K562 (cell line): ENCODE data around the gene ZNF410. TPM values are rescaled to one million over a fixed set of nuclear protein-coding genes. Genes with fewer than 3 reads are reported as not detected.

ENCODE experiments used
- ATAC-seq: fragments of 200-7000 bp; cut with Tn5 transposase; 3 replicates; pipeline ENCODE4 v1.9.1; 2020; ENCODE audit warnings: moderate library complexity
- BruUV-seq: library from RNA; stranded (reverse); fragments of 400-500 nt; replicated peaks from 2 replicates; lab custom pipeline; 2021; lab: Mats Ljungman, UMichigan
- CTCF ChIA-PET: fragments of 300-600 bp; formaldehyde crosslinking; extraction: SDS; loops from one replicate; lab custom pipeline; 2021; ENCODE audit warnings: low intra/inter-chr PET ratio; lab: Yijun Ruan, JAX
- POLR2A ChIA-PET: fragments of 300-600, 350-650 bp; sonication (Branson Sonifier 250); formaldehyde crosslinking; extraction: SDS; loops from one replicate; lab custom pipeline; 2021; ENCODE audit warnings: antibody characterized with exemption, inconsistent platforms; lab: Yijun Ruan, JAX
- DNase-seq, 4 experiments: peaks; one replicate each; pipeline versions ENCODE4 v3.0.0 to v3.0.0-alpha.2; 2011 to 2018; ENCODE audit warnings: low spot score in 3 of 4, mixed read lengths in 3 of 4; ENCODE audit errors: extremely low read depth in 1 of 4
- FAIRE-seq: peaks from 2 replicates; lab custom pipeline; 2011; peaks lifted over from hg19 to GRCh38; lab: Jason Lieb, UNC
- H2AFZ ChIP-seq: 2 replicates; pipeline ENCODE4 v1.6.0; 2011; ENCODE audit warnings: low read depth, low read length, control low read depth, inconsistent platforms
- H3K27ac ChIP-seq: fragments of 200-600 bp; 3 replicates; pipeline ENCODE4 v1.8.0; 2011; ENCODE audit warnings: low read depth, mild to moderate bottlenecking, control low read depth, inconsistent platforms, low read length, moderate library complexity, mixed read lengths; ENCODE audit errors: extremely low read depth
- H3K27me3 ChIP-seq, 2 experiments: fragments of 300-600 bp in 1 of 2; 2 replicates in 1 of 2; 3 replicates in 1 of 2; pipeline versions ENCODE4 v1.6.0 to v1.8.0; 2011; ENCODE audit warnings: inconsistent platforms in 2 of 2, low read length in 2 of 2, mild to moderate bottlenecking in 1 of 2, mixed read lengths in 1 of 2, moderate library complexity in 1 of 2; ENCODE audit not compliant: control insufficient read depth in 2 of 2, insufficient read depth in 2 of 2
- H3K36me3 ChIP-seq: fragments of 300-600 bp; 3 replicates; pipeline ENCODE4 v1.8.0; 2011; ENCODE audit warnings: mild to moderate bottlenecking, low read length, inconsistent platforms; ENCODE audit not compliant: control insufficient read depth, insufficient read depth
- H3K4me1 ChIP-seq, 2 experiments: fragments of 200-600 bp in 1 of 2; replicated peaks in 1 of 2; 2 replicates in 1 of 2; 3 replicates in 1 of 2; pipeline versions ENCODE4 v1.5.1 to v1.8.0; 2011; ENCODE audit warnings: inconsistent platforms in 2 of 2, low read length in 2 of 2, mild to moderate bottlenecking in 1 of 2, mixed read lengths in 1 of 2, moderate library complexity in 1 of 2; ENCODE audit not compliant: control insufficient read depth in 2 of 2, insufficient read depth in 2 of 2
- H3K4me2 ChIP-seq: 2 replicates; pipeline ENCODE4 v1.6.1; 2011; ENCODE audit warnings: low read length, control low read depth, inconsistent platforms, mixed read lengths; ENCODE audit not compliant: insufficient read depth
- H3K4me3 ChIP-seq: fragments of 200-600 bp; sonication (generic), shearing (Covaris generic); 2 replicates; pipeline ENCODE4 v1.5.1; 2016; ENCODE audit warnings: control low read depth, inconsistent platforms
- H3K79me2 ChIP-seq: fragments of 200-600 bp; 3 replicates; pipeline ENCODE4 v1.8.0; 2011; ENCODE audit warnings: low read length, inconsistent platforms; ENCODE audit not compliant: control insufficient read depth, insufficient read depth
- H3K9ac ChIP-seq, 2 experiments: 2 replicates each; pipeline versions ENCODE4 v1.6.0 to v1.6.1; 2011; ENCODE audit warnings: low read depth in 2 of 2, low read length in 2 of 2, control low read depth in 1 of 2, inconsistent platforms in 1 of 2, mild to moderate bottlenecking in 1 of 2, mixed read lengths in 1 of 2; ENCODE audit not compliant: insufficient read depth in 1 of 2
- H3K9me1 ChIP-seq: one replicate; pipeline ENCODE4 v1.6.0; 2011; ENCODE audit warnings: inconsistent platforms, mild to moderate bottlenecking, low read length, moderate library complexity; ENCODE audit not compliant: control insufficient read depth, insufficient read depth
- H3K9me3 ChIP-seq: replicated peaks from 2 replicates; pipeline ENCODE4 v1.5.1; 2011; ENCODE audit warnings: low read depth, low read length, inconsistent platforms; ENCODE audit not compliant: control insufficient read depth, insufficient read depth
- H4K20me1 ChIP-seq: replicated peaks from 2 replicates; pipeline ENCODE4 v1.6.1; 2011; ENCODE audit warnings: low read length, inconsistent platforms, mixed read lengths; ENCODE audit not compliant: control insufficient read depth, insufficient read depth
- ARNT ChIP-seq, 2 experiments: fragments of 450-650 bp; IDR thresholded peaks; 2 replicates each; pipeline ENCODE4 v1.6.1; 2016; ENCODE audit warnings: mild to moderate bottlenecking in 1 of 2
- CEBPB ChIP-seq: fragments of 450-650 bp; IDR thresholded peaks from 2 replicates; pipeline ENCODE4 v1.6.1; 2016; ENCODE audit warnings: missing genetic modification characterization, missing compliant biosample characterization
- HNRNPK ChIP-seq: fragments of 200-400 bp; formaldehyde crosslinking; IDR thresholded peaks from one replicate; pipeline ENCODE4 v1.6.1; 2018; ENCODE audit warnings: mild to moderate bottlenecking, low read depth, low read length; ENCODE audit not compliant: poor library complexity, severe bottlenecking
- ILF3 ChIP-seq: fragments of 450-650 bp; IDR thresholded peaks from 2 replicates; pipeline ENCODE4 v1.6.1; 2018; ENCODE audit warnings: antibody characterized with exemption, mild to moderate bottlenecking, moderate library complexity, borderline replicate concordance
- KLF1 ChIP-seq: fragments of 450-650 bp; IDR thresholded peaks from 2 replicates; pipeline ENCODE4 v1.6.1; 2016; ENCODE audit warnings: missing genetic modification characterization, missing compliant biosample characterization
- MED1 ChIP-seq: sonication (generic); formaldehyde crosslinking; IDR thresholded peaks from 2 replicates; pipeline ENCODE4 v1.8.1; 2023; ENCODE audit warnings: missing genetic modification reagents, borderline replicate concordance
- NR4A1 ChIP-seq, 2 experiments: fragments of 250-450 bp in 1 of 2; fragments of 450-650 bp in 1 of 2; sonication (Bioruptor Pico) in 1 of 2; IDR thresholded peaks; 2 replicates each; pipeline versions ENCODE4 v1.4.0 to v1.6.1; 2016 to 2020; ENCODE audit warnings: mild to moderate bottlenecking in 2 of 2, missing compliant biosample characterization in 1 of 2, missing genetic modification characterization in 1 of 2, moderate library complexity in 1 of 2
- PHB ChIP-seq: fragments of 250-450 bp; sonication (Bioruptor Pico); IDR thresholded peaks from 2 replicates; pipeline ENCODE4 v1.5.0; 2021
- SREBF1 ChIP-seq: fragments of 150-350 bp; IDR thresholded peaks from 2 replicates; pipeline ENCODE4 v1.6.1; 2014; ENCODE audit warnings: antibody characterized with exemption, low read depth, low read length, borderline replicate concordance
- SRSF7 ChIP-seq: fragments of 200-400 bp; formaldehyde crosslinking; optimal IDR thresholded peaks from 2 replicates; pipeline ENCODE3; 2017; ENCODE audit warnings: mild to moderate bottlenecking, low read depth, low read length
- STAT5A ChIP-seq: IDR thresholded peaks from 2 replicates; pipeline ENCODE4 v1.6.1; 2012; ENCODE audit warnings: low read length, inconsistent platforms, borderline replicate concordance
- TAF9B ChIP-seq: fragments of 450-650 bp; IDR thresholded peaks from 2 replicates; pipeline ENCODE4 v1.6.1; 2018; ENCODE audit warnings: mild to moderate bottlenecking; ENCODE audit not compliant: partially characterized antibody
- TOE1 ChIP-seq, 2 experiments: fragments of 450-650 bp in 1 of 2; sonication (generic) in 1 of 2; formaldehyde crosslinking in 1 of 2; IDR thresholded peaks; 2 replicates each; pipeline versions ENCODE4 v1.7.1 to v1.8.0; 2016 to 2022; ENCODE audit warnings: borderline replicate concordance in 2 of 2, mild to moderate bottlenecking in 2 of 2, antibody characterized with exemption in 1 of 2, inconsistent platforms in 1 of 2, low read depth in 1 of 2, missing genetic modification reagents in 1 of 2, moderate library complexity in 1 of 2
- YBX1 ChIP-seq: fragments of 450-650 bp; IDR thresholded peaks from 2 replicates; pipeline ENCODE4 v1.7.1; 2016; ENCODE audit warnings: mild to moderate bottlenecking
- ZBTB26 ChIP-seq: fragments of 450-650 bp; formaldehyde crosslinking; IDR thresholded peaks from 2 replicates; pipeline ENCODE4 v1.4.0; 2022; ENCODE audit warnings: missing genetic modification characterization
- ZNF133 ChIP-seq: fragments of 250-450 bp; sonication (Bioruptor Pico); IDR thresholded peaks from 2 replicates; pipeline ENCODE4 v1.4.0; 2020; ENCODE audit warnings: mild to moderate bottlenecking
- ZNF197 ChIP-seq: fragments of 200-800 bp; sonication (Bioruptor generic); IDR thresholded peaks from 2 replicates; pipeline ENCODE4 v1.6.1; 2016; ENCODE audit warnings: low read depth, missing genetic modification characterization, missing compliant biosample characterization
- ZNF384 ChIP-seq: IDR thresholded peaks from 2 replicates; pipeline ENCODE4 v1.6.1; 2012; ENCODE audit warnings: low read depth, low read length, improper control_type of control experiment
- ZNF740 ChIP-seq, 3 experiments: fragments of 200-800 bp in 1 of 3; sonication (Bioruptor generic) in 1 of 3; sonication (generic) in 1 of 3; formaldehyde crosslinking in 1 of 3; IDR thresholded peaks; 2 replicates each; pipeline versions ENCODE4 v1.6.1 to v1.8.0; 2016 to 2022; ENCODE audit warnings: mild to moderate bottlenecking in 2 of 3, missing compliant biosample characterization in 2 of 3, missing genetic modification characterization in 2 of 3, missing genetic modification reagents in 1 of 3
- in situ Hi-C: fragments of 300-500 bp; cut with MboI; formaldehyde crosslinking; loops from 4 replicates; pipeline ENCODE4 v1.15.0; 2018; ENCODE audit warnings: inconsistent platforms, mixed read lengths
- intact Hi-C: fragments of 100-400 bp; cut with micrococcal nuclease; formaldehyde crosslinking; loops from 2 replicates; pipeline ENCODE4 v1.14.2; 2022
- polyA plus RNA-seq, 8 experiments: library from polyadenylated mRNA; depleted of rRNA in 4 of 8; stranded (reverse) in 5 of 8; unstranded in 3 of 8; fragments of >200 nt; fragmentation: Nextera tagmentation in 2 of 8; fragmentation: Illumina TruSeq in 1 of 8; extraction: Ambion mirVana in 2 of 8; extraction: Trizol in 1 of 8; gene quantifications; 2 replicates each; pipeline versions ENCODE4 v1.2.1 to v1.2.3, GENCODE V29; 2011 to 2014; ENCODE audit warnings: inconsistent platforms in 1 of 8, missing spikeins in 1 of 8
- total RNA-seq, 7 experiments: library from RNA; depleted of rRNA in 6 of 7; stranded (reverse); fragments of >200 nt in 6 of 7; fragmentation: Illumina TruSeq in 2 of 7; extraction: Trizol in 2 of 7; gene quantifications; 2 replicates each; pipeline versions ENCODE4 v1.2.1 to v1.2.3, GENCODE V29; 2011 to 2021; ENCODE audit warnings: low replicate concordance in 1 of 7

ZNF410 gene
- total and polyA plus RNA-seq, 9 of the 15 experiments (the other 6 are each of a cell fraction or from before 2014, with no cell fraction given) = 20.5 to 64.8 (median 38.7) TPM

- TF ChIP-seq CEBPB (tag) = no peak
- TF ChIP-seq ZNF740 (CRISPR knock-in tag; IDR thresholded peaks at IDR 0.05) = no peak
- no peak for TF ChIP-seq ZNF740 (tag; IDR thresholded peaks at IDR 0.05)
- TF ChIP-seq ZNF384 = no peak
- TF ChIP-seq YBX1 = no peak
- no peak for TF ChIP-seq SRSF7
- TF ChIP-seq ARNT (IDR thresholded peaks at IDR 0.05) = no peak
- TF ChIP-seq TOE1 (IDR thresholded peaks at IDR 0.05; ENCODE audit: borderline replicate concordance) = no peak
- no peak for TF ChIP-seq TOE1 (CRISPR knock-in tag; IDR thresholded peaks at IDR 0.05; ENCODE audit: borderline replicate concordance, low read depth)
- no peak for TF ChIP-seq HNRNPK
Observed at GRCh38 chr14:73851567-73852382, 34.9 kb upstream of the ZNF410 start, which contains the start of gene PTGR2 (continued).

- in situ Hi-C loops (no loop called here), intact Hi-C loops (loop anchor here (10.0 kb wide), 1 partner anchor 224 kb away; no protein-coding TSS in a partner anchor)
- TF ChIP-seq ZBTB26 (CRISPR knock-in tag) (no peak), ARNT (IDR thresholded peaks at IDR 0.05) (no peak), KLF1 (tag) (no peak), PHB (CRISPR knock-in tag) (no peak), ZNF133 (CRISPR knock-in tag) (no peak), SREBF1 (no peak), NR4A1 (CRISPR knock-in tag; IDR thresholded peaks at IDR 0.05) (no peak), NR4A1 (tag; IDR thresholded peaks at IDR 0.05) (no peak), ZNF197 (CRISPR knock-in tag) (no peak), ILF3 (no peak), STAT5A (no peak), MED1 (no peak), TAF9B (no peak)
Observed at GRCh38 chr14:73859145-73859544, 27.5 kb upstream of the ZNF410 start.

More at GRCh38 chr14:73859145-73859544, 27.5 kb upstream of the ZNF410 start:
- H3K4me3 ChIP-seq = no peak overlapping the region
- H3K79me2 ChIP-seq = no peaks in the 10 kb centered on the region
- no peak for ATAC-seq
- BruUV-seq = no TSS peak
- H3K4me2 ChIP-seq = no peak overlapping the region
- no peak overlapping the region for H2AFZ ChIP-seq
- H3K9me1 ChIP-seq = no peaks in the 10 kb centered on the region
- no peak overlapping the region for H3K27ac ChIP-seq
- ChIA-PET POLR2A (no interaction called here), CTCF (no interaction called here)
- H4K20me1 ChIP-seq = no peaks in the 10 kb centered on the region
- DNase-seq = no peak
- H3K9me3 ChIP-seq = no peaks in the 10 kb centered on the region
- peaks cover 0 to 3% of the 10 kb centered on the region in 2 experiments; a peak in 3 of 5 replicates for H3K4me1 ChIP-seq
- H3K27me3 ChIP-seq = no peaks in the 10 kb centered on the region
- H3K9ac ChIP-seq = no peak overlapping the region
- no peak for FAIRE-seq
- H3K36me3 ChIP-seq = peaks cover 32% of the 10 kb centered on the region
